Measurements from ENCODE around the gene VIP. TPM values are rescaled to one million over a fixed set of nuclear protein-coding genes. Genes with fewer than 3 reads are reported as not detected.

Gene VIP
- not detected in 2 replicates for total RNA-seq (2016; rRNA removed; fragmentation: Illumina TruSeq; extraction: Trizol)
- not detected in 2 replicates for total RNA-seq (2016; cell fraction: cytosol; rRNA removed; fragmentation: Illumina TruSeq; extraction: Trizol; ENCODE audit: low read depth)
- not detected in 2 replicates for total RNA-seq (2016; cell fraction: insoluble cytoplasmic fraction; rRNA removed; fragmentation: Illumina TruSeq; extraction: Trizol)
- not detected in 2 replicates for total RNA-seq (2016; cell fraction: membrane; rRNA removed; fragmentation: Illumina TruSeq; extraction: Trizol)
- total RNA-seq (2016; cell fraction: nucleus; rRNA removed; fragmentation: Illumina TruSeq; extraction: Trizol) = not detected in 2 replicates
- not detected in 2 replicates for polyA plus RNA-seq (2011; rRNA removed)
- not detected in 2 replicates for polyA plus RNA-seq (2011; cell fraction: cytosol; rRNA removed)
- polyA plus RNA-seq (2011; cell fraction: nucleus; rRNA removed) = not detected in 2 replicates
- not detected in 2 replicates for polyA plus RNA-seq (2012)
- polyA plus RNA-seq (2016; cell fraction: cytosol; fragmentation: Illumina TruSeq; extraction: Trizol; ENCODE audit: low read depth) = not detected in 2 replicates
- polyA plus RNA-seq (2016; cell fraction: insoluble cytoplasmic fraction; fragmentation: Illumina TruSeq; extraction: Trizol; ENCODE audit: low read depth) = not detected in 2 replicates
- not detected in 2 replicates for polyA plus RNA-seq (2016; cell fraction: membrane; fragmentation: Illumina TruSeq; extraction: Trizol; ENCODE audit: low read depth)
- polyA plus RNA-seq (2016; cell fraction: nucleus; fragmentation: Illumina TruSeq; extraction: Trizol; ENCODE audit: insufficient read depth, low read depth) = not detected in 2 replicates
- not detected in 2 replicates for polyA minus RNA-seq (2011; rRNA and poly(A)+ RNA removed; ENCODE audit: low replicate concordance)
- not detected in 2 replicates for polyA minus RNA-seq (2011; cell fraction: cytosol; rRNA and poly(A)+ RNA removed)
- not detected in 2 replicates for polyA minus RNA-seq (2011; cell fraction: nucleus; rRNA and poly(A)+ RNA removed)
- Bru-seq, nascent RNA = percentile 9 among the genes with signal in this experiment
- percentile 8 among the genes with signal in this experiment for BruChase-seq, experiment 1, labeled RNA remaining after a 6-hour chase
- percentile 6 among the genes with signal in this experiment for BruChase-seq, experiment 2, labeled RNA remaining after a 2-hour chase
- long read RNA-seq, experiment 1 = 0 reads
- long read RNA-seq, experiment 2 = 0 reads

GRCh38 chr6:152750694-152751093, at the start of gene VIP:
VIP (plus strand) TSS chr6:152750797; CDS start chr6:152752178, 1,381 bp downstream.
- Histone ChIP-seq H3K4me2 (ENCODE audit: low read depth, low read length) (no peak within 1 kb of the TSS), H3K36me3 (replicated peaks in 1 of 2; ENCODE audit: control insufficient read depth in 1 of 2, insufficient read depth in 2 of 2, low read length in 2 of 2) (no peaks in the 10 kb centered on the region), H2AFZ (ENCODE audit: low read length) (no peak within 1 kb of the TSS), H3K27me3 (ENCODE audit: control insufficient read depth in 1 of 2, insufficient read depth in 2 of 2, low read length in 2 of 2) (no peaks in the 10 kb centered on the region), H3K9ac (ENCODE audit: insufficient read depth, low read depth, low read length) (no peak within 1 kb of the TSS), H3K9me3 (ENCODE audit: low read length) (no peaks in the 10 kb centered on the region), H3K4me3 (replicated peaks in 1 of 3; ENCODE audit: insufficient read depth in 1 of 3, low read depth in 2 of 3, low read length in 3 of 3) (no peak within 1 kb of the TSS), H3K27ac (ENCODE audit: extremely low read length, insufficient read depth, low read length) (no peak within 1 kb of the TSS), H3K79me2 (ENCODE audit: insufficient read depth, low read length) (no peaks in the 10 kb centered on the region), H3K4me1 (ENCODE audit: insufficient read depth, low read length) (peaks cover 8% of the 10 kb centered on the region; the same call in 1 of the 2 replicates), H4K20me1 (ENCODE audit: insufficient read depth, low read length) (no peaks in the 10 kb centered on the region)
- FAIRE-seq (peak; percentile 32), ATAC-seq (peak; percentile 89), DNase-seq (ENCODE audit: low spot score) (peak; percentile 35)
- in situ Hi-C loops (cut with HindIII; ENCODE audit: extremely low pct_ligation_motif_present, low pct_unique_long_range_greater_than_20kb) = no loop called here
- no TSS peak for BruUV-seq (replicated peaks)
- ChIA-PET POLR2A (no interaction called here), CTCF (ENCODE audit: low intra/inter-chr PET ratio, low total read pairs) (no interaction called here)
- intact Hi-C loops (cut with micrococcal nuclease; ENCODE audit: unreplicated experiment) = loop anchor here (5.0 kb wide), 1 partner anchor 272 kb away; no protein-coding TSS in a partner anchor
- WGBS (ENCODE audit: low lambda C conversion rate) = 17% methylated on average over 5 of the region's 5 CpGs
- TF ChIP-seq RBM22 (optimal IDR thresholded peaks at IDR 0.05; ENCODE audit: low read length) (no peak), TFE3 (CRISPR knock-in tag; IDR thresholded peaks at IDR 0.05) (no peak), ATF3 (CRISPR knock-in tag; IDR thresholded peaks at IDR 0.05) (no peak), HNRNPUL1 (IDR thresholded peaks at IDR 0.05; ENCODE audit: low read depth, low read length) (no peak), KLF6 (CRISPR knock-in tag; IDR thresholded peaks at IDR 0.05) (0 out of 2 replicates have a peak, but pooled peaks have one; percentile 27), MYC (CRISPR knock-in tag; IDR thresholded peaks at IDR 0.05; ENCODE audit: borderline replicate concordance) (no peak), POLR2G (IDR thresholded peaks at IDR 0.05; ENCODE audit: low read depth, low read length) (no peak), CENPBD1 (CRISPR knock-in tag; IDR thresholded peaks at IDR 0.05; ENCODE audit: borderline replicate concordance, low read depth) (no peak), ZBTB49 (CRISPR knock-in tag; IDR thresholded peaks at IDR 0.05; ENCODE audit: borderline replicate concordance) (no peak), MZF1 (CRISPR knock-in tag; IDR thresholded peaks at IDR 0.05; ENCODE audit: borderline replicate concordance) (no peak), SRF (IDR thresholded peaks at IDR 0.05; ENCODE audit: low read depth, low read length) (no peak), IKZF5 (CRISPR knock-in tag; IDR thresholded peaks at IDR 0.05) (no peak)
